ENCODE results near the gene OR51B4. TPM values are rescaled to one million over a fixed set of nuclear protein-coding genes. Genes with fewer than 3 reads are reported as not detected.

OR51B4 gene
- total RNA-seq, 1 experiment from 2014 or later: not detected

DNA sequence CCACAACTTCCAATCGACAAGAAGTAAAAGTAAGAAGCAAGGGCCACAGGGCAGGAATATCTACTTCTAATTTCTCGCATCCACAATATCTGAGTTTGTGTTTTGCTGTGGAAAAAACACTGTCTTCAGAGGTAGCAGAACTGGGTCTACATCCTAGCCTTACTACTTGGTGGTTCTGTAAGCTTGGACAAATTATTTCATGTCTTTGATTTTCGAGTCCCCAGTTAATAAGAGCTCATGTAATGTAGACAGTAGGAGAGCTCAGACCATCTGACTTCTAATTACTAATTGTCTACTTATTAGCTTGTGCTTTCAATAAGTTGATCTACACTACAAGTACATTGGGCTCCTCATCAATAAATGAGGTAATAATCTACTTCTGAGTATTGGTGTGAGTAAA, 18.7 kb downstream of the OR51B4 start:
- H3K4me2 ChIP-seq (ENCODE audit: low read depth, low read length, poor library complexity, severe bottlenecking): no peak overlapping the region
- no peak for DNase-seq
- no peak overlapping the region for H3K9ac ChIP-seq (ENCODE audit: low read length)
- no peak overlapping the region for H2AFZ ChIP-seq (ENCODE audit: low read length)
- no peaks in the 10 kb centered on the region for H3K79me2 ChIP-seq (ENCODE audit: low read length)
- H3K27me3 ChIP-seq (ENCODE audit: low read length): no peaks in the 10 kb centered on the region
- H3K9me3 ChIP-seq (ENCODE audit: low read length): no peaks in the 10 kb centered on the region
- 0 out of 2 replicates have a peak, but pooled peaks cover 2% of the 10 kb centered on the region for H3K4me1 ChIP-seq (ENCODE audit: low read length)
- H4K20me1 ChIP-seq (ENCODE audit: insufficient read depth, low read depth, low read length): no peaks in the 10 kb centered on the region
- H3K4me3 ChIP-seq (ENCODE audit: low read length): no peak overlapping the region
- no peaks in the 10 kb centered on the region for H3K36me3 ChIP-seq (ENCODE audit: insufficient read depth, low read length)
- H3K9me2 ChIP-seq (replicated peaks; ENCODE audit: insufficient read depth, low read length): no peaks in the 10 kb centered on the region
- no peak overlapping the region for H3K27ac ChIP-seq (ENCODE audit: low read length)

GRCh38 chr11:5282628-5283027, 19.1 kb downstream of the OR51B4 start:
- no peaks in the 10 kb centered on the region for H4K20me1 ChIP-seq (ENCODE audit: insufficient read depth, low read depth, low read length)
- H3K9me3 ChIP-seq (ENCODE audit: low read length): no peaks in the 10 kb centered on the region
- no peaks in the 10 kb centered on the region for H3K36me3 ChIP-seq (ENCODE audit: insufficient read depth, low read length)
- no peak overlapping the region for H2AFZ ChIP-seq (ENCODE audit: low read length)
- H3K4me2 ChIP-seq (ENCODE audit: low read depth, low read length, poor library complexity, severe bottlenecking): no peak overlapping the region
- no peak overlapping the region for H3K4me3 ChIP-seq (ENCODE audit: low read length)
- H3K79me2 ChIP-seq (ENCODE audit: low read length): no peaks in the 10 kb centered on the region
- no peaks in the 10 kb centered on the region for H3K27me3 ChIP-seq (ENCODE audit: low read length)
- H3K4me1 ChIP-seq (ENCODE audit: low read length): 0 out of 2 replicates have a peak, but pooled peaks cover 2% of the 10 kb centered on the region
- H3K9me2 ChIP-seq (replicated peaks; ENCODE audit: insufficient read depth, low read length): no peaks in the 10 kb centered on the region
- no peak for DNase-seq
- H3K27ac ChIP-seq (ENCODE audit: low read length): no peak overlapping the region
- H3K9ac ChIP-seq (ENCODE audit: low read length): no peak overlapping the region

DNA sequence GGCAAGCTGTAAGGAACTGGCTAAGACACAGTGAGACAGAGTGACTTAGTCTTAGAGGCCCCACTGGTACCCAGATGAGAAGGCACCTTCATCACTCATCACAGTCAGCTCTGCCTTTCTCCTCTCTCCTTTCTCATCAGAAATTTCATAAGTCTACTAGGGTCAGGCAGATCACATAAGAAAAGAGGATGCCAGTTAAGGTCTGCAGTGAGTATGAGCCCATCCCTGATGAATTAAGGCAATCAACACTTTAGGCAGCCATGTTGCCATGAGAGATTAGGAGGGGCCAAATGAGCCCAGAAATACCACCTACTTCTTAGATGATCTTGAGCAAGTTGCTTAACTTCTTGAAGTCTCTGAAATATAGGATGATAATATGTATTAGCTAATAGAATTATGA, 20.1 kb downstream of the OR51B4 start:
- DNase-seq: no peak
- Histone ChIP-seq H3K36me3 (ENCODE audit: insufficient read depth, low read length) (no peaks in the 10 kb centered on the region), H3K9ac (ENCODE audit: low read length) (no peak overlapping the region), H3K9me2 (replicated peaks; ENCODE audit: insufficient read depth, low read length) (no peaks in the 10 kb centered on the region), H3K79me2 (ENCODE audit: low read length) (no peaks in the 10 kb centered on the region), H4K20me1 (ENCODE audit: insufficient read depth, low read depth, low read length) (no peaks in the 10 kb centered on the region), H3K9me3 (ENCODE audit: low read length) (no peaks in the 10 kb centered on the region), H3K27ac (ENCODE audit: low read length) (no peak overlapping the region), H3K4me2 (ENCODE audit: low read depth, low read length, poor library complexity, severe bottlenecking) (no peak overlapping the region), H2AFZ (ENCODE audit: low read length) (no peak overlapping the region), H3K27me3 (ENCODE audit: low read length) (no peaks in the 10 kb centered on the region), H3K4me3 (ENCODE audit: low read length) (no peak overlapping the region), H3K4me1 (ENCODE audit: low read length) (0 out of 2 replicates have a peak, but pooled peaks cover 2% of the 10 kb centered on the region)

- no peak overlapping the region for H3K9ac ChIP-seq (ENCODE audit: low read length)
- no peaks in the 10 kb centered on the region for H3K9me2 ChIP-seq (replicated peaks; ENCODE audit: insufficient read depth, low read length)
- no peak overlapping the region for H3K4me3 ChIP-seq (ENCODE audit: low read length)
- H3K4me1 ChIP-seq (ENCODE audit: low read length): 0 out of 2 replicates have a peak, but pooled peaks cover 2% of the 10 kb centered on the region
- no peaks in the 10 kb centered on the region for H3K27me3 ChIP-seq (ENCODE audit: low read length)
- no peaks in the 10 kb centered on the region for H3K79me2 ChIP-seq (ENCODE audit: low read length)
- H2AFZ ChIP-seq (ENCODE audit: low read length): no peak overlapping the region
- H3K36me3 ChIP-seq (ENCODE audit: insufficient read depth, low read length): no peaks in the 10 kb centered on the region
- DNase-seq: peak; percentile 56
- H3K9me3 ChIP-seq (ENCODE audit: low read length): no peaks in the 10 kb centered on the region
- H4K20me1 ChIP-seq (ENCODE audit: insufficient read depth, low read depth, low read length): no peaks in the 10 kb centered on the region
- H3K4me2 ChIP-seq (ENCODE audit: low read depth, low read length, poor library complexity, severe bottlenecking): no peak overlapping the region
- no peak overlapping the region for H3K27ac ChIP-seq (ENCODE audit: low read length)
These were observed 21.1 kb downstream of the OR51B4 start for GRCh38 chr11:5280582-5281102.

DNA sequence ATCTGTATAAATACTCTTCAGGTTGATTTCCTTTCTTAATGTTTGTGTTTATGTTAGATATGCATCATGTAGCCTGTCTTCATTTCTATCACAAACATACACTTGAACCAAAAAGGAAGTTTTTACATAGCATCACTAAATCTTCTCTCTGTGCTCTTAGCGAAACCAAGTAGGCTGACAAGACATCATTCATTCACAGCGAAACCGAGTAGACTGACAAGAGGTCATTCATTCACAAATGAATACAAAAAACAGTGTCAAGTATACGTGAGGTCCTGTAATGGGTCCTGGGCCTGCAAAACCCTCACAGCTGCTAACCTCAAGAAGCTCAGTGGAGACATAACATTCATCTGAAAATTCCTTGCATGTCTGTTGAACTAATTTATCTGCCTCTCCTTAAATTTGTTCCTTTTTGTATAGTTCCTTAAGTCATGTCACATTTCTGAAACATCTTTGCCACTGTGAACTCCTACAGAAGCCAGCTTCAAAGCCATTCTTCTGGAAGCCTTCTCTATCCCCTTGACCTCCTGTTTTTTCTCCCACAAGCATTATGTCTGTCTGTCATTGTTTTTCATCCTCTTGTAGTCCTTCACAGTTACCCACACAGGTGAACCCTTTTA, 22.2 kb downstream of the OR51B4 start:
- no peak overlapping the region for H3K9ac ChIP-seq (ENCODE audit: low read length)
- H3K79me2 ChIP-seq (ENCODE audit: low read length): no peaks in the 10 kb centered on the region
- H4K20me1 ChIP-seq (ENCODE audit: insufficient read depth, low read depth, low read length): no peaks in the 10 kb centered on the region
- H3K9me2 ChIP-seq (replicated peaks; ENCODE audit: insufficient read depth, low read length): no peaks in the 10 kb centered on the region
- no peak overlapping the region for H3K27ac ChIP-seq (ENCODE audit: low read length)
- DNase-seq: no peak
- no peak overlapping the region for H3K4me3 ChIP-seq (ENCODE audit: low read length)
- H3K36me3 ChIP-seq (ENCODE audit: insufficient read depth, low read length): no peaks in the 10 kb centered on the region
- 0 out of 2 replicates have a peak, but pooled peaks cover 2% of the 10 kb centered on the region for H3K4me1 ChIP-seq (ENCODE audit: low read length)
- no peak overlapping the region for H2AFZ ChIP-seq (ENCODE audit: low read length)
- no peaks in the 10 kb centered on the region for H3K27me3 ChIP-seq (ENCODE audit: low read length)
- H3K9me3 ChIP-seq (ENCODE audit: low read length): no peaks in the 10 kb centered on the region
- H3K4me2 ChIP-seq (ENCODE audit: low read depth, low read length, poor library complexity, severe bottlenecking): no peak overlapping the region

GRCh38 chr11:5277807-5278382, 23.9 kb downstream of the OR51B4 start:
- DNase-seq: no peak
- Histone ChIP-seq H3K9me2 (replicated peaks; ENCODE audit: insufficient read depth, low read length) (no peaks in the 10 kb centered on the region), H3K9me3 (ENCODE audit: low read length) (no peaks in the 10 kb centered on the region), H3K4me2 (ENCODE audit: low read depth, low read length, poor library complexity, severe bottlenecking) (no peak overlapping the region), H3K36me3 (ENCODE audit: insufficient read depth, low read length) (no peaks in the 10 kb centered on the region), H3K4me3 (ENCODE audit: low read length) (no peak overlapping the region), H3K27ac (ENCODE audit: low read length) (no peak overlapping the region), H3K27me3 (ENCODE audit: low read length) (no peaks in the 10 kb centered on the region), H3K79me2 (ENCODE audit: low read length) (no peaks in the 10 kb centered on the region), H4K20me1 (ENCODE audit: insufficient read depth, low read depth, low read length) (no peaks in the 10 kb centered on the region), H3K4me1 (ENCODE audit: low read length) (0 out of 2 replicates have a peak, but pooled peaks cover 2% of the 10 kb centered on the region), H2AFZ (ENCODE audit: low read length) (no peak overlapping the region), H3K9ac (ENCODE audit: low read length) (no peak overlapping the region)

DNA sequence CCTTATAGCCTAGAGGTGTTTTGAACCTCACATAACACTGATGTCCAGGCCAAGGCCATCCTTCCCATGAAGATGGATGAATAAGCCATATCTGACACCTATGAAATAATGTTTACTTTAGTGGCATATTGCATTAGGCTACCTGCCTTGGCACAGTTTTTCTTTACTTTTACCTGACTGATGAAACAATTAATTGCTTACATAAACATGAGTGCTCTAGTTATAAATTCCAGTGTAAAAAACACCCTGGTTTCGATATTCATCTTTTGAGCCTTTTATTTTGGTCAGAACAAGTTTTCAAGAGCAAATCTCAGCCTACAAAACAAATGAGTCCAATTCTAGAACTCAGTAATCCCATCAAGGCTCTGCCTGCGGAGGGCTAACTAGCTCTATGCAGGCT, 25.0 kb downstream of the OR51B4 start:
- DNase-seq: no peak
- Histone ChIP-seq H3K9me3 (ENCODE audit: low read length) (no peaks in the 10 kb centered on the region), H3K9me2 (replicated peaks; ENCODE audit: insufficient read depth, low read length) (no peaks in the 10 kb centered on the region), H4K20me1 (ENCODE audit: insufficient read depth, low read depth, low read length) (no peaks in the 10 kb centered on the region), H3K9ac (ENCODE audit: low read length) (no peak overlapping the region), H3K4me1 (ENCODE audit: low read length) (0 out of 2 replicates have a peak, but pooled peaks cover 2% of the 10 kb centered on the region), H3K36me3 (ENCODE audit: insufficient read depth, low read length) (no peaks in the 10 kb centered on the region), H2AFZ (ENCODE audit: low read length) (no peak overlapping the region), H3K4me2 (ENCODE audit: low read depth, low read length, poor library complexity, severe bottlenecking) (no peak overlapping the region), H3K4me3 (ENCODE audit: low read length) (no peak overlapping the region), H3K27me3 (ENCODE audit: low read length) (no peaks in the 10 kb centered on the region), H3K79me2 (ENCODE audit: low read length) (no peaks in the 10 kb centered on the region), H3K27ac (ENCODE audit: low read length) (no peak overlapping the region)

DNA sequence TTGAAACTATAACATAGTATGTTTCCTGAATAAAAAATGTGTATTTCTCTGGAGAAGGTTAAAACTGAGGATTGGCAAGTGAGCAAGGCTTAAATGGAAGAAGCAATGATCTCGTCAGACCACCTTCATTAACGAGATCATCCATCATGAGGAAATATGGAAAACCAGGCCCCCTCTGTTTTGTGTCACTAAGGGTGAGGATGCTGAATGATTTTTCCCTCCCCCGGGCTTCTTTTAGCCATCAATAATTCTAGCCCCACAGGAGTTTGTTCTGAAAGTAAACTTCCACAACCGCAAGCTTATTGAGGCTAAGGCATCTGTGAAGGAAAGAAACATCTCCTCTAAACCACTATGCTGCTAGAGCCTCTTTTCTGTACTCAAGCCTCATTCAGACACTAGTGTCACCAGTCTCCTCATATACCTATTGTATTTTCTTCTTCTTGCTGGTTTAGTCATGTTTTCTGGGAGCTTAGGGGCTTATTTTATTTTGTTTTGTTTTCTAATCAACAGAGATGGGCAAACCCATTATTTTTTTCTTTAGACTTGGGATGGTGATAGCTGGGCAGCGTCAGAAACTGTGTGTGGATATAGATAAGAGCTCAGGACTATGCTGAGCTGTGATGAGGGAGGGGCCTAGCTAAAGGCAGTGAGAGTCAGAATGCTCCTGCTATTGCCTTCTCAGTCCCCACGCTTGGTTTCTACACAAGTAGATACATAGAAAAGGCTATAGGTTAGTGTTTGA, 26.2 kb downstream of the OR51B4 start:
- no peaks in the 10 kb centered on the region for H3K79me2 ChIP-seq (ENCODE audit: low read length)
- H3K4me1 ChIP-seq (ENCODE audit: low read length): 0 out of 2 replicates have a peak, but pooled peaks cover under 1% of the 10 kb centered on the region
- H3K9ac ChIP-seq (ENCODE audit: low read length): no peak overlapping the region
- H3K4me2 ChIP-seq (ENCODE audit: low read depth, low read length, poor library complexity, severe bottlenecking): no peak overlapping the region
- H3K36me3 ChIP-seq (ENCODE audit: insufficient read depth, low read length): no peaks in the 10 kb centered on the region
- no peaks in the 10 kb centered on the region for H3K9me2 ChIP-seq (replicated peaks; ENCODE audit: insufficient read depth, low read length)
- no peak for DNase-seq
- H3K4me3 ChIP-seq (ENCODE audit: low read length): no peak overlapping the region
- no peaks in the 10 kb centered on the region for H3K9me3 ChIP-seq (ENCODE audit: low read length)
- no peaks in the 10 kb centered on the region for H4K20me1 ChIP-seq (ENCODE audit: insufficient read depth, low read depth, low read length)
- no peaks in the 10 kb centered on the region for H3K27me3 ChIP-seq (ENCODE audit: low read length)
- H3K27ac ChIP-seq (ENCODE audit: low read length): no peak overlapping the region
- no peak overlapping the region for H2AFZ ChIP-seq (ENCODE audit: low read length)

Measured in Karpas-422 (cell line).